NT2/D1 (cell line): Measurements from ENCODE around the gene RAB15.

ENCODE experiments used
- DNase-seq: peaks from one replicate; pipeline ENCODE4 v3.0.0-alpha.2; 2011; ENCODE audit warnings: low read depth, low spot score
- H3K27me3 ChIP-seq: 2 replicates; pipeline ENCODE4 v1.6.0; 2011; ENCODE audit warnings: mild to moderate bottlenecking; ENCODE audit not compliant: insufficient read length, insufficient read depth
- H3K36me3 ChIP-seq: 2 replicates; pipeline ENCODE4 v1.6.1; 2011; ENCODE audit warnings: mild to moderate bottlenecking, low read length, mixed read lengths; ENCODE audit not compliant: insufficient read depth, insufficient read length
- H3K4me1 ChIP-seq: 2 replicates; pipeline ENCODE4 v1.5.1; 2011; ENCODE audit not compliant: insufficient read depth, insufficient read length
- H3K4me3 ChIP-seq: 2 replicates; pipeline ENCODE4 v1.5.1; 2011; ENCODE audit warnings: low read depth; ENCODE audit not compliant: insufficient read length
- H3K9ac ChIP-seq: 2 replicates; pipeline ENCODE4 v1.6.0; 2011; ENCODE audit warnings: low read depth; ENCODE audit not compliant: insufficient read length
- H3K9me3 ChIP-seq: 2 replicates; pipeline ENCODE4 v1.5.1; 2011; ENCODE audit warnings: mild to moderate bottlenecking, low read length; ENCODE audit not compliant: insufficient read depth
- SUZ12 ChIP-seq: IDR thresholded peaks from 2 replicates; pipeline ENCODE4 v1.6.1; 2011; ENCODE audit not compliant: insufficient read length, insufficient read depth; ENCODE audit errors: extremely low read depth
- YY1 ChIP-seq: IDR thresholded peaks from 2 replicates; pipeline ENCODE4 v1.6.1; 2011; ENCODE audit not compliant: insufficient read length, insufficient read depth
- ZNF274 ChIP-seq: IDR thresholded peaks from 2 replicates; pipeline ENCODE4 v1.6.1; 2011; ENCODE audit warnings: mild to moderate bottlenecking, low read depth, low read length

Gene RAB15

DNA sequence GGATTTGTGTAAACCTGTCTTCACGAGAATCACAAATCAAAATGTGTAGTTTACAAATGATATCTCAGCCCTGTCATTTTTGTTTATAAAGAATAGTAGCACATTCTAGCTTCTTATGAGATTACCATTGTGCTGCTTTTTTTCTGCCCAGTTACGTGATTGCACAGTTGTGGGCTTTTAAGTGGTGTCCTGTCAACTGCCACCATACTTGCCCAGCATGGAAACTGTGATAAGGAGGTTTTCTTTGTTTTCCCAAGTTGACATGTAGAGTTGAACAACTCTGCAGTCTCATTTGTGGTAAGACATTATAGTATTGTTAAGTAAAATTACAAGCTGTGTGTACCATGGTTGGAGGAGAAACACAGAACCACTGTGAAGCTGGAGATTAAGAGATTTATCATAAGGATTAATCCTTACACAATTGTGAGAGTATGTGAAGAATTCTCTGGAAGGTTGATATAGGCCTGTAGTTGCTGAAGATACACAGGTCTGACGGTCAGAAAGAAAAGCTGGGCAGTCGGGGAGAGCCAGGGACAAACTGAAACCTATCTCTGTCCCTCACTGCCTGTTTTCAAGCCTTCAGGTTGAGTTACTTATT is 45.6 kb downstream of the RAB15 start:
- Histone ChIP-seq H3K9ac (no peak overlapping the region), H3K9me3 (no peaks in the 10 kb centered on the region), H3K36me3 (peaks cover 57% of the 10 kb centered on the region), H3K4me3 (no peak overlapping the region), H3K4me1 (no peaks in the 10 kb centered on the region), H3K27me3 (no peaks in the 10 kb centered on the region)
- TF ChIP-seq ZNF274 (no peak), SUZ12 (no peak), YY1 (no peak)
- DNase-seq: no peak

- no peaks in the 10 kb centered on the region for H3K4me1 ChIP-seq
- no peaks in the 10 kb centered on the region for H3K9me3 ChIP-seq
- H3K36me3 ChIP-seq: peaks cover 40% of the 10 kb centered on the region
- no peak overlapping the region for H3K4me3 ChIP-seq
- DNase-seq: no peak
- H3K27me3 ChIP-seq: no peaks in the 10 kb centered on the region
- no peak overlapping the region for H3K9ac ChIP-seq
- no peak for TF ChIP-seq YY1
- TF ChIP-seq ZNF274: no peak
- no peak for TF ChIP-seq SUZ12
These were observed 49.1 kb downstream of the RAB15 start for GRCh38 chr14:64923015-64923414.

DNA sequence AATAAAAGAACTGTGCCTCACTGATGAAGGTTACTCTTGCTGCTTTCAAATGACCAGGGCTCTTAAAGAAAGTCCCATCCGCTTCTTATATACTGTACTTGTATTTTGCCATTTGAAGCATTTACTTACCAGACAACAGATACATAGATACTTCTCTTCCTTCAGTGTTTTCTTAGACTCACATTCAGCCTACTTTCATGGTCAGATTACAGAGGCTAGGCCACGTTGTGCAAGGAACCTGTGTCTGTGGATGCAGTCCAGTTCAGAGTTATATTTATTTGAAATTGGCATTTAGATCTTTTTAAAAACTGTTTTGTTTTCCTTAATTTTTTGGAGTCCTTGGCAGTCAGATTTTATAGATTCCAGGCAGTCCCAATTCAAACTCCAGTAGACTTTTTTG is 51.7 kb downstream of the RAB15 start:
- H3K4me3 ChIP-seq: no peak overlapping the region
- TF ChIP-seq ZNF274: no peak
- TF ChIP-seq YY1: no peak
- TF ChIP-seq SUZ12: no peak
- H3K4me1 ChIP-seq: no peaks in the 10 kb centered on the region
- no peak overlapping the region for H3K9ac ChIP-seq
- H3K36me3 ChIP-seq: peaks cover 22% of the 10 kb centered on the region
- H3K27me3 ChIP-seq: no peaks in the 10 kb centered on the region
- DNase-seq: no peak
- no peaks in the 10 kb centered on the region for H3K9me3 ChIP-seq

- H3K36me3 ChIP-seq: peaks cover 14% of the 10 kb centered on the region
- no peaks in the 10 kb centered on the region for H3K27me3 ChIP-seq
- no peak for DNase-seq
- H3K4me3 ChIP-seq: no peak overlapping the region
- TF ChIP-seq SUZ12 (no peak), ZNF274 (no peak), YY1 (no peak)
- H3K9me3 ChIP-seq: no peaks in the 10 kb centered on the region
- no peaks in the 10 kb centered on the region for H3K4me1 ChIP-seq
- H3K9ac ChIP-seq: no peak overlapping the region
These were observed 52.5 kb downstream of the RAB15 start for GRCh38 chr14:64919618-64920017.

DNA sequence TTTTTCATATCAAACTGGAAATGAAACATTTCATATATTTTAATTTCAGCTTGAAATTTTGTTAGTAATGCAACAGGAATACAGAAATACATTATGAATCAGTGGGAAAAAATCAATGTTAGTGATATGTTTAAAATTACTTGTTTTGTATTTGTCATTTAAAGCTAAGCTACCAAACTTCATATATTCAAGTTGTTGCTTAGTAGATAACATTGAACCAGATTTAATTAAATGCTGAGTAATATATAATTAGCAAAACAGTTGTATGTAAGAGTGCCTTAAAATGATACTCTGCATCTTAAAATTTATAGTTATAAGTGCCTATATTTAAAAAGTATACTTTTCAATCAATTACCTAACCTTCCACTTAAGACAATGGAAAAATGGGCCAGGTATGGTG is 52.9 kb downstream of the RAB15 start:
- H3K9ac ChIP-seq: no peak overlapping the region
- H3K36me3 ChIP-seq: peaks cover 10% of the 10 kb centered on the region
- no peak for DNase-seq
- TF ChIP-seq YY1: no peak
- TF ChIP-seq ZNF274: no peak
- no peak for TF ChIP-seq SUZ12
- H3K4me3 ChIP-seq: no peak overlapping the region
- no peaks in the 10 kb centered on the region for H3K4me1 ChIP-seq
- H3K9me3 ChIP-seq: no peaks in the 10 kb centered on the region
- H3K27me3 ChIP-seq: no peaks in the 10 kb centered on the region

- no peak overlapping the region for H3K9ac ChIP-seq
- no peak for DNase-seq
- no peak overlapping the region for H3K4me3 ChIP-seq
- no peak for TF ChIP-seq SUZ12
- TF ChIP-seq YY1: no peak
- TF ChIP-seq ZNF274: no peak
- peaks cover 2% of the 10 kb centered on the region for H3K36me3 ChIP-seq
- no peaks in the 10 kb centered on the region for H3K9me3 ChIP-seq
- H3K4me1 ChIP-seq: no peaks in the 10 kb centered on the region
- H3K27me3 ChIP-seq: no peaks in the 10 kb centered on the region
These were observed 53.9 kb downstream of the RAB15 start for GRCh38 chr14:64918216-64918615.

DNA sequence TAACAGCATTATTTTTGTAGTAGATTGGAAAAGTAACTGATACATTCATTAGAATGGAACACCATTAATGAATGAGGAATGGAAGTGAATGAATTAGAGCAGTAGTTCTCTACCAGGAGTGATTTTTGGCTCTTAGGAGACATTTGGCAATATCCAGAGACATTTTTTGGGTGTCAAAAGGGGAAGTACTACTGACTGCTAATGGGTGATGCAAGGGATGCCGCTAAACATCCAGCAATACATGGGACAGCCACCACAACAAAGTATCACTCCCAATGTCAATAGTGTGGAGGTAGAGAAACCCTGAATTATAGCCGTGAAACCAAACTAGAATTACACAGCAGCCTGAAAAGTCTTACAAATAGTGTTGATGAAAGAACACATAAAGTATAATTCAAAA is 56.3 kb downstream of the RAB15 start:
- TF ChIP-seq YY1 (no peak), ZNF274 (no peak), SUZ12 (no peak)
- DNase-seq: no peak
- Histone ChIP-seq H3K4me3 (no peak overlapping the region), H3K36me3 (peaks cover 2% of the 10 kb centered on the region), H3K9me3 (no peaks in the 10 kb centered on the region), H3K9ac (no peak overlapping the region), H3K27me3 (no peaks in the 10 kb centered on the region), H3K4me1 (no peaks in the 10 kb centered on the region)

DNA sequence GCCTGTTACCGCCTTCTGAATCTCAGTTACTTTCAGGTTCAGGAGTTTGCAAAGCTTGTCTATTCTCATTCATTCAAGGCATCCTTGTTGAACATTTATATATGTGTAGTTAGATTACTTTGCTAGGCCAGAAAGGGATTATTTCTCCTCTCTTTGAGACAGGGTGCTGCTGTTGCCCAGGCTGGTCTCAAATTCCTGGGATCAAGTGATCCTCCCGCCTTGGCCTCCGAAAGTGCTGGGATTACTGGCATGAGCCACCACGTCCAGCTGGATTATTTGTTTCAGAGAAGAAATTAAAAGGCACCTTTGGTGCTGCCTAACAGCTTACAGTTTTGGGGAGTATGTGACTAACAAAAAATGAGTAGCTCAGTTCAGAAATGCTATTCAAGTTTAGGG is 57.1 kb downstream of the RAB15 start:
- Histone ChIP-seq H3K9ac (peak overlapping the region; percentile 96), H3K9me3 (no peaks in the 10 kb centered on the region), H3K4me3 (peak overlapping the region; percentile 94), H3K36me3 (peaks cover 2% of the 10 kb centered on the region), H3K4me1 (no peaks in the 10 kb centered on the region), H3K27me3 (no peaks in the 10 kb centered on the region)
- no peak for DNase-seq
- TF ChIP-seq ZNF274 (no peak), YY1 (no peak), SUZ12 (no peak)
